Midbrain (tissue), 1 donor: ENCODE data around the gene TFF2.
A peak's percentile ranks its signal among the peaks of the same experiment; 100 is the strongest.

ENCODE experiments used
- DNase-seq: peaks from one replicate; lab custom pipeline; 2025; lab: John Stamatoyannopoulos, UW

Gene TFF2

DNA sequence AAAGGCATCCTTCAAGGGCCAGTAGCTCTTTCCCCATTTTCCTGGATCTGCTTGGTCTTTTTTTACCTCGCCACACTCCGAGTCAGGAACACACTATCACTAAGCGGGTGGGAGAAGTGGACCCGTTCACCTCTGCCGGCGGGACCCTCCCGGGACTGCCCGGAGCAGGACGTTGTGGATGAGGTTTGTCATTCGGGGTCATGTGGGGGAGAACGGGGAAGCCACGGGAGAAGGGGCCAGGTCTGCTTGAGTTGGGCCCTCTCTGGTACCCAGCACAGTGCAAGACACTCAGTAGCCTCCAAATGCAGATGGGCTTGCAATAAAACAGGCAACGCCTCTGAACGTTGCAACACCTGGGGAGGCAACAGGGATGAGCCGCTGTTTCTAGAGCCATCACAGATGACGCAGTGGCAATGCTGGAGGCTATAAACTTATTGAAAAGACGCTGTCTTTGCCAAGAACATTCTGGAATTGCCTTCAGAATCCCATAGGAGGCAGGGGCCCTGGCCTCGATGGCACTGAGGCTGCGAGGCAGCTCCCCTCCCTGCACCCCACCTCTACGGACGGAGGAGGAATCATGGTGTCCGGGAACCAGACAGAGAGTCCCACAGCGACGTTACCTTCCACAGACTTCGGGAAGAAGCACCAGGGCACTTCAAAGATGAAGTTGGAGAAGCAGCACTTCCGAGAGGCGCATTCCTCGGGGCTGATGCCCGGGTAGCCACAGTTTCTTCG, 3.8 kb downstream of the TFF2 start:
- DNase-seq: no peak

DNA sequence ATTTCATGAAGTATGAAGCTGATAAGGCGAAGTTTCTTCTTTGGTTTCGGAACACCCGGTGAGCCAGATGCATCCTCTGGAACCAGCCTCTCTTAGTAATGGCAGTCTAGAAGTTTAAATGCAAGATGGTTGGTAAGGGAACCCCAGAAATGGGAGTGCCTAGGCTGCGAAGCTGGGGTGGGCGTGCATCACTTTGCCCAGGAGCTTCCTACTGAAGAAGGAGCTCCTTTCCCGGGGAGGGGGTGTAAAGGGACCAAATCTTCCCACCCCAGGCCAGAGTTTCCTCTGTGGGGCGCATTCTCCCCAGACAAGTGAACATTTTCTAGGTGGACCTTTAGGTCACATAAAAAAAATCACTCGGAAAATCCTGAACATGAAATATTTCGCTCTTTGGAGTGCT, 4.4 kb downstream of the TFF2 start:
- no peak for DNase-seq

DNA sequence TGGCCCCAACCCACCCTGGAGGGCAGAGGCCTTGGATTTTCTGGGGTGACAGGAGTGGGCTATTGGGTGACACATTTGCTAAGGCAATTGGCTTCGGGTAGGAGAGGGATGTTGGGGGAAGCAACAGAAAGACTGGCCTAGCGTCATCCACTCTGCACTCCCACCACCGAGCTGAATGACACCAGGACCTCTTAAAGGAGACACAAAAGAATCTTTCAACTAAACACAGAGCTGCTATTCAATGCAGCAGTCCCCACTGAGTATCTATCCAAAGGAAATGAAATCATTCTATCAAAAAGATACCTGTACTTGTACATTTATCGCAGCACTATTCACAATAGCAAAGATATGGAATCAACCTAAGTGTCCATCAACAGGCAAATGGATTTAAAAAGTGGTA, 6.2 kb downstream of the TFF2 start:
- no peak for DNase-seq

DNA sequence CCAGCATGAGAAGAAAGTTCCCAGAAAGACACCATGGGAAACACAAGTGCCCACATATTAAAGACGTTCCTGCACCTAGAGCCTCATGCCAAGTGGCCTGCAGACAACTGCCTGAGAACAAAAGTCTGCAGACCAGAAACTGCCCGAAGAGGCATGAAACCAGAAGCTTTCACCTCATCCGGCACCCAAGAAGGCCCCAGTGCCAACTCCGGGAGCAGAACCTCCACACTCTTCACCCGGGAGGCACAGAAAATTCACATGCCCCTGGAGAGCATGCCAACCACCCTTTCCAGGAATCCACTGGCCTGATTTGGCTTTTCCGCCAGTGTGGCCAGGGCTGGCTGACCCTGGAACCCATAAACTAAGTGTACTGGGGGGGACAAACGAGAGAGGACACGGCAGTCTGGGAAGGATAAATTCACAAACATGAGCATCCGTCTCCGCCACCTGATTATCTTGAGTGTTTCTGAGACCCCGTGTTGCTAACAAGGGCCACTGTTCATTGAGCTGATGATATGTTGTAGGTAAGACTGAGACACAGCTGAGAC, 6.8 kb downstream of the TFF2 start:
- no peak for DNase-seq

DNA sequence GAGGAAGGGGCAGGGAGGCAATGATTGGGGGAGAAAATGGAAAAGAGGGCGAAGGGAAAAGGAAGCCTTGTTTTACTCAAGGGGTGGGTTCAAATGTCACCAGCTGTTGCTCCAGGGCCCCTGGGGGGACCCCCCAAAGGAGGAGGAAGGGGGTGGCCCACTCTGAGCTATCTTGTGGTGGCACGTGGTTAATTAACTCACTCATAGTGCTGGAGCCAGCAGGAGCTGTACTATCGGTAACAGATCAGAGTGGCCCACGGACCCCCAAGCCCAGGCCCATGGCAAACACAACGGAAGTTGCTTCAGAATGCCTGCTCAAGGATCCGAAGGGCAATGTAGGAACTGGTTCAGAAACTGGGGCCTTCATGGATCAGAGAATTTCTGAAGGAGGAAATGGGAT, 7.2 kb downstream of the TFF2 start:
- DNase-seq: no peak

DNA sequence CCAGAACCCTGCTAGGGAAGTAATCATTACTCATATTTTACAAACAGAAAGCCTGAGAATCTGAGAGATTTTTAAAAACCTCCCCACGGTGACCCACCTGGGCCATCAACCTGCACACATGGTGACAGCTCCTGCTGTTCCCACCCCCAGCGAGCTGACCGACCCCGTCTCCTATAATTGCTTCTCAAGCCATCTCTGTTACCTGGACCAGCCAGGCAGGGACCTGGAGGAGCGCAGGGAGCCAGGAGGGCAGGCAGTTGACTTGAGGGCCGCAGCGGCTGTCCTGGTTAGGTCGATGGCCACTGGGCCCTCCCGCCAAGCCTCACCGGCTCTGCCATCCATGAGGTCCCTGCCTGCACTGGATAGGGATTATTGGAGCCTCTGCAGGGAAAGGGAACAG, 7.7 kb downstream of the TFF2 start:
- no peak for DNase-seq

DNA sequence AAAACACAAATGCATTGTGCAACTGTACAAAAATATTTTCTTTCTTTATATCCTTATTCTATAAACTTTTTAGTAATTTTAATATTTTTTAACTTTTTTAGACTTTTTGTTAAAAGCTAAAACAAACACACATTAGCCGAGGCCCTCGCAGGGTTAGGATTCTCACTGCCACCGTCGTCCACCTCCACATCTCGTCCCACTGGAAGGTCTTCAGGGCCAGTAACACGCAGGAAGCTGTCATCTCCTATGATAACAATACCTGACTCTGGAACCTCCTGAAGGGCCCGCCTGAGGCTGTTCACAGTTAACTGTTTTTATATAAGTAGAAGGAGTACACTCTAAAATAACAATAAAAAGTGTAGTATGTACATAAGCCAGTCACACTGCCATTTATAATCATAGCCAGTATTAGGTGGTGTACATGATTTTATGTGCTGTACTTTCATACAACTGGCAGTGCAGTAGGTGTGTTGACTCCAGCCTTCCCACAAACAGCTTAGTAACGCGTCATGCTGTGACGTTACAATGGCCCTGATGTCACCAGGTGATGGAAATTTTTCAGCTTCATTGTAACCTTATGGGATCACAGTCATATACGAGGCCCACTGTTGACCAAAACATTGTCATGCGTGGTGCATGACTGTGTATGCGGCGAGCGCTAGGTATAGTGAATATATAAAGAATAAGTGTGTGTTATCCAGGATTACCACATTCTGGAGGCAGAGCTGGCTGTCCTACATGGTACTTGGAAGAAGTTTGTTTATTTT, 8.8 kb downstream of the TFF2 start:
- no peak for DNase-seq

DNA sequence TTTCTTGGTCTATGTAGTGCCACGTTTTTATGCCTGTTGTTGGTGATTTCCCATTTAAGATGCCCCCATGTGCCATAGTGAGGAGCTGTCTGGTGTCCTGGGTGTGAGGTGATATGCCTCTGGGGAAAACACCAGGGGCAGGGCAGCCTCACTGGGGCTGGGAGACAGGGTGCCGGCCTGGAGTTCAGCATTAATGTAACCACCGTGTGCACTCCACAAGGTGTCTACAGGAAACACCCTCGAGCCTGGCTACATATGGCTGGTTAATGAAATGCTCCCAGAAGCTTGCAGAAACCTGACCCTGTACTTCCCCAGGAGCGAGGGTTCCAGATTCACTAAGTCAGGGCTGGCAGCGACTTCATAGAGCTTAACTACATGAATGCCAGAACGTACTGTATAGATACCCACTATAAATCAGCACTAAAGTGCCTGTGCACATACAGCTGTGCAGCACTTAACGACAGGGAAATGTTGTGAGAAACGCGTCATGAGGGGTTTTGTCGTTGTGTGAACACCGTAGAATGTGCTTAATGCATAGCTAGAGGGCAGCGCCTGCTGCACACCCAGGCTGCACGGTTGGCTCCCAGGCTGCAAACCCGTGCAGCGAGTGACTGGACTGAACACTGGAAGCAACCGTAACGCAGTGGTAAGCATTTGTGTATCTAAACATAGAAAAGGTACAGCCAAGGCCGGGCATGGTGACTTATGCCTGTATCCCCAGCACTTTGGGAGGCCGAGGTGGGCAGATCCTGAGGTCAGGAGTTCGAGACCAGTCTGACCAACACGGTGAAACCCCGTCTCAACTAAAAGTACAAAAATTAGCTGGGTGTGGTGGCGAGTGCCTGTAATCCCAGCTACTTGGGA, 10.4 kb downstream of the TFF2 start:
- DNase-seq: no peak

DNA sequence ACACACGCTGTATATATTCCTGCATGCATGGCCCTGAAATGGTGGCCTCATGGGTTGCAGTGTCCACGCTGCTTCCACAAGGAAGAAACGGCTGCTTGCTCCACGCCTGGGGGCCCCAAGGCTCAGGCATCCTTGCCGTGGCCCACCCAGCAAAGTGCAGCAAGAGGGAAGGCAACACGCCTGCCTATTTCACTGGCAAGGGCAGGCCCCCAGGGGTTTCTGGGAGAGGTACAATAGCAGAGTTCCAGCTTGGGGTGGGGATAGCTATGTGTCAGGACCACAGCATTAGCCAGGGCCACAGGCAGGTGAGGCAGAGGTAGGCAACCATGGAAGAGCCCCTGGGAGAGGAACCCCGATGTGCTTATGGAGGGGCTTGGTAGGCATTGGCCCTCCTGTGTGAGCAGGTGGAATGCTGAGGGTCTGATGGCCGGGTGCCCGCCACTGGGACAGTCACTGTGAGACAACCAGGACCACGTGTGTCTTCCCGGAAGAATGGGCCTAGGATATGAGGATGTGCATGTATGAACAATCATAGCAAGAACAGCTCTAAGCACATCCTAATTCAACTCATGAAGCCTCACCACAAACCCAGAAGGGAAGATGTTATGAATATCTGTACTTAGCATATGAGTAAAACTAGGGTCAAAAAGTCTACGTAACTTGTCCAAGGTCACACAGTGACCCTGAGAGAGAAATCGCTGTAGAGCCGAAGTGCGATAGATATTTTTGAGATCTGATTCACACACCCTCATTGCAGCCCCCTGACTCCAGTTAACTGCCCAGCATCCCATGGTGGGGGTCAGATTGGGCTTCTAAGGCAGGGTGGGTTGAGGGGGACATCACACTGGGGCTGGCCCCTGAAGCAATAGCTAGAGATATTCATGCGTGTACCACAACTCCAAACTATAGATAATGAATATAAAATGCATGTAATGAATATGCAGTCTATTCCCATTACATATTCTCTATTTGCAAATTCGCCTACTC, 11.8 kb downstream of the TFF2 start:
- no peak for DNase-seq

DNA sequence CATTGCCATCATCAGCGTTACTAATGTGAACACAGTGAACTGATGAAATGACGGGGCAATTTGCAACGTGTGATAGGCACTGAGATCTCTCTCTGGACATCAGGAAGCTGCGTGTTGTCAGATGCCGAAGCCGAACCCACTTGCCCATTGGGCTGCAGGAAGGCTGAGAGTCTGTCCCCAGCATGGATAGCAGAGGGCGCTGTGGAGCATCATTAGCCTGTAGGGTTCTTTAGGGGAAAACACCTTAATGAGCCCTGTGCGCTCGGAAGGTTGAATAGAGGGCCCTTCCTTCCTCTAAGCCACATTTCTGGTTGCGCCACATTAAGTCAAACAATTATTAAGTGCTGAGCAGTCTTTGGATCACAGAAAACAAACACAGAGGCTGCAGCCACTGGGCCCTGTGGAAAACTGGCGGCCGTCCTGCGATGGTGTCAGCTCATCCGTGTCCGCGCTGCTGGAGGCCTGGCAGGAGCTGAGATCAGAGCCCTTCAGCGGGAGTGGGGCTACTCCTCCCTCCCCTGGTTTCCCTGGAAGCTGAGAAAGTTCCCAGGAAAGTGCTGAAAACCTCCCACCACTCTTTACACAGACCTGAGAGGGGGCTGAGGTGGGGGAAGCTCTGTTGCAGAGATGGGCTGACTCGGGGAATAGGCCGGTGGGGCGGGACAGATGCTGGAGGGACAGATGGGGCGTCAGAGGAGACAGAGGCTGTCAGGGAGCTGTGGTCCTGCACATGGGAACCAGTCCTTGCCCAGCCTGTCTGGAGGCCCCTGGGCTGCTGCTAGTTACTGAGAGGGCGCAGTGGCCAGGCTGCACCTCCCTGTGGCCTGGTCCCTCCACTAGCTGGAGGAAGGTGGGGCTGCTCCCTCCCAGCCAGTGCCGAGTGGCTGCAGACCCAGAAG, 12.7 kb downstream of the TFF2 start:
- DNase-seq: peak; percentile 72

DNA sequence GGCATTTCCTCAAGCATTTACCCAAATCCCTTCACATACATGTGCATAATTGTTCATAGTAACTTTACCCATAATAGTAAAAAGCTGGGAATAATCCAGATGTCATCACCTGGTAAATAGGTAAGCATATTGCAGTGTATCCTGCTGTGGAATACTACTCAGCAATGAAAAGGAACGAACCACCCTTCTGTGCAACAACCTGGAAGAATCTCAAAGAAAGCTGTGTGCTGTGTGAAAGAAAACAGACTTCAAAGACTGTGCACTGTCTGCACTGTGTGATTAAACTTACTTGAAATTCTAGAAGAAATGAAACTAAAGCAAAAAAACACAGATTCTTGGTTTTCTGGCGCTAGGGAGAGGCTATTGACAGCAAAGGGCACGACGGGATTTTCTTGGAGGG, 13.5 kb downstream of the TFF2 start:
- DNase-seq: no peak

DNA sequence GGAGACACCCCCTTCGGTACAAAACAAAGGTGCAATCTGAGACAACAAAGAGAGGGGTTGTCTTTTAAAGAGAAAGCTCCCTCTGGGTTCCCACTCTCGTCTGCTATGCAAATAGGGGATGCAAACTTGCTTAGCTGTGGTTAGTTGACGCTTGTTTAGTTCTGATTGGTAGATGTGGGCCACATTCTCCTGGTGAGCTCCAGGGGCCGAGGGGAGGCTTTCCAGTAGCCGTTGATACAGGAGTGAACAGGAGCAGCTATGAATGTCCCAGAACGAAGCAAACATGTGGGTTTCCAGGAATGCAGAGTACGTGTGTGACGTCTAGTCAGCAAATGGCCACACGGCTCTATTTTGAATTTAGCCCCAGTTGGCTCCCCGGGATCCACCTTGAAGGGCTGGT, 14.7 kb downstream of the TFF2 start:
- DNase-seq: no peak

DNA sequence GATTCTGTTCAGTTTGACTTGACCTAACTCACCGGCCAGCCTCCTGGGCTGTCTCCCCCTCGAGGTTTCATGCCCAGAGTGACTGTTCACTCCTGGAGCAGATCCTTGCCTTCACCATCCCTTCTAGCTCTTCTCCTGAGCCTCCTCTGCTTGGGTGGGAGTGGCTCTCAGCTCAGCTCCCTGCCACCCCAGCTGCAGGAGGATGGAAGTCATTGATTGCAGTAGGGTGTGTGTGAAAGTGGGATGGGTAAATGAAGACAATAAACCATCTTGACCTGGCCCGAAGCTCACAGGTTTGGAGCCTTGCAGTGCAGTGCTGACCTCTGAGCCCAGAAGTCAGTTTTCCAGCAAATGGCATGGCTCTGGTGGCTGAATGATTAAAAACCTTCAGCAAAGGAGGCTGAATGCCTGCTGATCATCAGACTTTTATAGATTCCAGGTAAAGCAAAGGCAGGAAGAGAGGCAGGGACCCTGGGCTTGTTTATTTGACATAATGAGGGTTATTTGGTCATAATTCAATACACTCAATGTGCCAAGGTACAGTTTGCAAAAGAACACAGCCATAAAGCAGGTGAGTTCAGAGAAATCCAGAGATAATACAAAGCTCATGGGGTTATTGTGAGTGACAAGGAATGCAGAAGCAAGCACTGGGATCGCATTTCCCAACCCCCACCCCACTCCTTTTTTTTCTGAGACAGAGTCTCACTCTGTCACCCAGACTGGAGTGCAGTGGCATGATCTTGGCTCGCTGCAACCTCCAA, 18.1 kb downstream of the TFF2 start:
- DNase-seq: no peak

DNA sequence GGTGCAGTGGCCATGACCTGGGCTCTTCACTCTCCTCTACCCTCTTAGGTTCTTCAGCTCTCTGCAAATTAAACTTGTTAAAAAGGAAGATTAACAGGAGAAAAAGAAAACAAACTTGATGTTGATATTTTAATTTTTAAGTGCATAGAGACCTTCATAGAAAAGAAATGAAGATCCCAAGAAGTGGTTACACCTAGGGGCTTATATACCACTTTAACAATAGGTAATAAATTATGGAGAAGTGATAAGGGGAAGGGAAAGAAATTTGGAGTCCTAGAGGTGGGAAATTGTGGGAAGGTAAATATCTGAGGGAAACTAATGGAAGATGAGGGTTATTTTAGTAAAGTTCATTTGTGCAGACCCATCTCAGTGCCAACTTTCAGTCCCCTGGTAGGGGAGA, 19.1 kb downstream of the TFF2 start:
- no peak for DNase-seq

DNA sequence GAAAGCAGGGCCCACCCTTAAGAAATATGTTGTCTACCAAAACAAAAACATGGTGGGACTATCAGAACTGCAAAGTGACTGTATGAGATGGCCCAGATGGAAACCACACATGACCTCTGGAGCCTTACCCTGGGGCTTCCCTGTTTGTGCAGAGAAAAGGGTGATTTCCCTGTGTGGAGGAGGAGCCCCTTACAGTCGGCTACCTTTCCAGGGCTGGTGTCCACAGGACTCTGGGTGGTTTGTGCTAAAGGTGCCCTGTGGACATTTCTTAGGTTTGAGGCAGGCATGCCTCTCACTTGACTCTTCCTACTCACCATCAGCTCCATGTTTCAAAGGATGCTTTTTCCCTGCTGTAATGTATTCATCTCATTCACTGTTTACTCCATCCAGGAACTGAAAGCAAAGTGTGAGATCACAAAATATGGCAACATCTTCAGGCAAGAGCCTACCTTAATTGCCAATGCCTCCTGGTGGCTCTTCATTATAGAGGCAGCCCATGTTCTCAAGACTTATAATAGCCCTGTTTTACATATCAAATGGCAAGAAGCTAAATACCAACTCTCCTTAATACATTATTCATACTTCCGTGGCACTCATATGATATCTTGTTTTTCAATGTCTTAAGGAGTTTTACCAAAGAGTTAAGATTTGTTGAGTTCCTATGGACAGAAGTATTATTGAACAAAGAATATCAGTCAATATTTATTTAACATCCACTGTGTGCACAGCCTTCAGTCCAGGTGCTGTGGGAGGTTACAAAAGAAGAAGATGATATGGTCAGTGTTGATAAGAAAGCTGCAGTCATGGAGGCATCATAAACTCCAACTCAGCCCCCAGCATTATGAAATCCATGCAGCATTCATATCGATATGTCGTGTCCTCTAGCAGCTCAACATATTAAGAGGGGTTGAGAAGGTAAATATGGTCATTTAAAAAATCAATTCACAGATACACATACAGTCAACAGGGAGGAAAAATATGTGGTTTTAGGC, 20.1 kb downstream of the TFF2 start:
- no peak for DNase-seq

DNA sequence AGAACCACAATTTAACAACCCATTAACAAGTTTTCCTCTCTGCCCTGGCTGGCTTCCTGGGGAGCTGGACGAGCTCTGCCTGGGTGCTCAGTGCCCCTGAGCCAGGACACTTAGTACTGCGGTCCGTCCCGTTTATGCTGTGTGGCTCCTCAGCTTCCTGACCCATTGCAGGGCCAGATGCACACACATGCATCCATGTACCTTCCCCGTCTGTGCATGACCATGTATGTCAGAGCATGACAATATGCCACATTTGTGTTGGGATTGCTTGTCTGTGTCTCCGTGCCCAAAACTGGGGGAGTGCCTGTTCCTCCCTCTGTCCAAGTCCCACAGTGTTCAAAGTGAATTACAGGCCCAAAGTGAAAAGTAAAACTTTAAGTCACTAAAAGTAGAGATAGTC, 25.9 kb downstream of the TFF2 start:
- no peak for DNase-seq

DNA sequence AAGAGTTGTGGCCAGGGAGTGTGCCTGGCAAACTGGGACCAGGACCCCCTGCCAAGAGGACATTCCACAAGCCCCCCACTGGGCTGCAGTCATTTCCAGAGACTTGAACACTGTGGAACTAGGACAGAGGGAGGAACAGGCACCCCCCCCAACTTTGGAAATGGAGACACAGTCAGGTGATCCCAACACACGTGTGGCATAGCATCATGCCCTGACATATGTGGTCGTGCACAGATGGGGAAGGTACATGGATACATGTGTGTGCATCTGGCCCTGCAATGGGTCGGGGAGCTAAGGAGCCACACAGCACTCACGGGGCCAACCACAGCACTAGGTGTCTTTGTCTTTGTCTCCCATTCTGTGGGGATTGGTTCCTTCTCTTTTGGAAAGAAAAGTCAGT, 28.9 kb downstream of the TFF2 start:
- DNase-seq: no peak

DNA sequence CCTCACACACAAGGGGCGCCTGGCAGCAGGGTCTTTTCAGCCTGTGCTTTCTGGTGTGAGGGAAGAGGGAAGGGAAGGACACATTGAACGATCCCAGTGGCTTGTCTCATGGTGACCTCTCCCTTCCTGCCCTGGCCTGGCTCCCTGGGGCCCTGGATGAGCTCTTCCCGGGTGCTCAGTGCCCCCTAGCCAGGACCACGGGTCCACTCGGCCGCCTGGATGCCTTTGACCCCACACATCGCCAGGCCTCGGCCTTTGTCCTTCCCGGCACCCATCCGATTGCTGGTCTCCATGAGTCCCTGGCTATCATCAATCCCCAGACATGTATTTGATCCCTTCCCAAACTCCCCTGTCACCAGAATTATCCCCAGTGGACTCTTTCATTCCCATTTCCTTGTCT, 29.6 kb downstream of the TFF2 start:
- no peak for DNase-seq
